GM12801 (cell line): ENCODE measurements around the gene TMEM163.

Experiments
- CTCF ChIP-seq: IDR thresholded peaks from one replicate; pipeline ENCODE4 v1.5.1; 2011; ENCODE audit warnings: control low read depth; ENCODE audit not compliant: insufficient read length; ENCODE audit errors: extremely low read depth

TMEM163 gene

GRCh38 chr2:134431838-134432434 is 286.9 kb downstream of the TMEM163 start:
- TF ChIP-seq CTCF: no peak

- no peak for TF ChIP-seq CTCF
Measured at GRCh38 chr2:134429886-134430285, 288.9 kb downstream of the TMEM163 start.

DNA sequence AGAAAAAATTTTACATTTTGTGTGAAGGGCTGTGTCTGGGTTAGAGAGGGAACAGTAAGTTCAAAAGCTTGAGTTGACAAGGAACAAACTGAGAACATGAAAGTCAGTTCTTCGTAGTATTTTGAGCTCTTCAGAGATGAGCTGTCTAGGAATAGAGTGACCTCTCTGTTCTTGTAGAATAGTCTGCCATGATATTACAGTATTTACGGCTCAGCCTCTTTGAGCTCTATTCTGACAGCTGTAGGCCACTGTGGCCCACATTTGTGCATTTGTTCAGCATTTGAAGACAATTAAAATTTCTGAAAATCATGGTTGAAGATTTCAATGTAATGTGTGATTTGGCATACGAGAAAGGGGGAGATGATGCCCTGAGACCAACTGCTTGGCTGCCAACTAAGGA is 292.1 kb downstream of the TMEM163 start:
- no peak for TF ChIP-seq CTCF

GRCh38 chr2:134425724-134426496 is 292.9 kb downstream of the TMEM163 start:
- TF ChIP-seq CTCF: no peak

GRCh38 chr2:134421556-134422328 is 297.1 kb downstream of the TMEM163 start:
- TF ChIP-seq CTCF: no peak

- TF ChIP-seq CTCF: no peak
Measured at GRCh38 chr2:134420920-134421319, 297.9 kb downstream of the TMEM163 start.

GRCh38 chr2:134420259-134420658 is 298.5 kb downstream of the TMEM163 start:
- no peak for TF ChIP-seq CTCF
